WTC11 (cell line): Measurements from ENCODE around the gene SLC28A1. TPM values are rescaled to one million over a fixed set of nuclear protein-coding genes. Genes with fewer than 3 reads are reported as not detected.

ENCODE experiments used
- ATAC-seq: fragments of 200-7000 bp; cut with Tn5 transposase; 2 replicates; pipeline ENCODE4 v1.10.0; 2021; ENCODE audit warnings: mild to moderate bottlenecking, moderate library complexity
- CTCF ChIA-PET: fragments of 300-600 bp; sonication (Branson Sonifier 250); formaldehyde crosslinking; loops from one replicate; lab custom pipeline; 2021; ENCODE audit warnings: antibody characterized with exemption; lab: Charles Lee
- POLR2A ChIA-PET: fragments of 350-600 bp; sonication (Branson Sonifier 250); formaldehyde crosslinking; loops from one replicate; lab custom pipeline; 2021; ENCODE audit warnings: antibody characterized with exemption; lab: Charles Lee
- DNase-seq: peaks from one replicate; pipeline ENCODE4 v3.0.0; 2021; ENCODE audit warnings: low spot score
- H3K27ac Mint-ChIP-seq: 2 replicates; pipeline ENCODE4 v1.8.0; 2021; ENCODE audit warnings: mixed read lengths
- H3K27me3 Mint-ChIP-seq: 2 replicates; pipeline ENCODE4 v1.8.0; 2021; ENCODE audit warnings: low read depth, mild to moderate bottlenecking, moderate library complexity, mixed read lengths
- H3K36me3 Mint-ChIP-seq: 2 replicates; pipeline ENCODE4 v1.8.0; 2021; ENCODE audit warnings: mixed read lengths
- H3K4me1 Mint-ChIP-seq: 2 replicates; pipeline ENCODE4 v1.8.0; 2022; ENCODE audit warnings: mixed read lengths
- H3K4me3 Mint-ChIP-seq: 2 replicates; pipeline ENCODE4 v1.8.0; 2021; ENCODE audit warnings: mild to moderate bottlenecking, moderate library complexity, mixed read lengths
- H3K9me3 Mint-ChIP-seq: 2 replicates; pipeline ENCODE4 v1.8.0; 2021; ENCODE audit warnings: mixed read lengths
- CREB1 ChIP-seq: sonication (generic); formaldehyde crosslinking; IDR thresholded peaks from 2 replicates; pipeline ENCODE4 v1.8.0; 2023; ENCODE audit warnings: mild to moderate bottlenecking, missing genetic modification reagents
- ELF4 ChIP-seq: sonication (generic); formaldehyde crosslinking; IDR thresholded peaks from 2 replicates; pipeline ENCODE4 v1.8.1; 2022; ENCODE audit warnings: low read depth, mild to moderate bottlenecking, moderate library complexity, missing genetic modification reagents
- ESRRA ChIP-seq: sonication (generic); formaldehyde crosslinking; IDR thresholded peaks from 2 replicates; pipeline ENCODE4 v1.8.1; 2022; ENCODE audit warnings: mild to moderate bottlenecking, missing genetic modification reagents, borderline replicate concordance
- FOXK1 ChIP-seq: sonication (generic); formaldehyde crosslinking; IDR thresholded peaks from 2 replicates; pipeline ENCODE4 v1.8.0; 2022; ENCODE audit warnings: mild to moderate bottlenecking, moderate library complexity, missing genetic modification reagents
- GRHL2 ChIP-seq: fragments of 250-450 bp; sonication (Bioruptor Pico); IDR thresholded peaks from 2 replicates; pipeline ENCODE4 v1.8.0; 2022; ENCODE audit warnings: mild to moderate bottlenecking, moderate library complexity; ENCODE audit not compliant: insufficient replicate concordance, severe bottlenecking
- HMGA2 ChIP-seq: fragments of 250-450 bp; sonication (Bioruptor Pico); IDR thresholded peaks from 2 replicates; pipeline ENCODE4 v1.4.0; 2021; ENCODE audit warnings: mild to moderate bottlenecking, moderate library complexity
- IRF2 ChIP-seq: sonication (generic); formaldehyde crosslinking; IDR thresholded peaks from 2 replicates; pipeline ENCODE4 v1.8.0; 2022; ENCODE audit warnings: low read depth, missing genetic modification reagents, borderline replicate concordance
- JUN ChIP-seq: sonication (generic); formaldehyde crosslinking; IDR thresholded peaks from 2 replicates; pipeline ENCODE4 v1.8.0; 2023; ENCODE audit warnings: mild to moderate bottlenecking, missing genetic modification reagents
- NR1H2 ChIP-seq: sonication (generic); formaldehyde crosslinking; IDR thresholded peaks from 2 replicates; pipeline ENCODE4 v1.9.0; 2021; ENCODE audit warnings: mild to moderate bottlenecking, moderate library complexity, missing genetic modification reagents
- RELA ChIP-seq: sonication (generic); formaldehyde crosslinking; IDR thresholded peaks from 2 replicates; pipeline ENCODE4 v1.8.1; 2022; ENCODE audit warnings: missing genetic modification reagents, mild to moderate bottlenecking, borderline replicate concordance
- RORB ChIP-seq: fragments of 250-450 bp; sonication (Bioruptor Pico); IDR thresholded peaks from 2 replicates; pipeline ENCODE4 v1.9.0; 2021; ENCODE audit warnings: mild to moderate bottlenecking
- TEAD4 ChIP-seq: sonication (generic); formaldehyde crosslinking; IDR thresholded peaks from 2 replicates; pipeline ENCODE4 v1.8.0; 2022; ENCODE audit warnings: mild to moderate bottlenecking, missing genetic modification reagents
- TP53 ChIP-seq: sonication (generic); formaldehyde crosslinking; IDR thresholded peaks from 2 replicates; pipeline ENCODE4 v1.8.1; 2023; ENCODE audit warnings: mild to moderate bottlenecking, missing genetic modification reagents
- USF2 ChIP-seq: sonication (generic); formaldehyde crosslinking; IDR thresholded peaks from 2 replicates; pipeline ENCODE4 v1.8.1; 2023; ENCODE audit warnings: mild to moderate bottlenecking, missing genetic modification reagents, moderate library complexity
- ZBTB21 ChIP-seq: sonication (generic); formaldehyde crosslinking; IDR thresholded peaks from 2 replicates; pipeline ENCODE4 v1.8.1; 2023; ENCODE audit warnings: mild to moderate bottlenecking, missing genetic modification reagents, borderline replicate concordance
- ZNF138 ChIP-seq: sonication (generic); formaldehyde crosslinking; conservative IDR thresholded peaks from 2 replicates; pipeline ENCODE4 v1.8.1; 2022; ENCODE audit warnings: mild to moderate bottlenecking, moderate library complexity, missing genetic modification reagents
- total RNA-seq: library from RNA; stranded (reverse); gene quantifications from 3 replicates; pipeline ENCODE4 v1.2.3, GENCODE V29; 2021
- TF ChIP-seq, protein P1 (sequence below): sonication (generic); formaldehyde crosslinking; IDR thresholded peaks from 2 replicates; pipeline ENCODE4 v1.8.1; 2023; ENCODE audit warnings: mild to moderate bottlenecking, missing genetic modification reagents, moderate library complexity
- TF ChIP-seq, protein P2 (sequence below): sonication (generic); formaldehyde crosslinking; IDR thresholded peaks from 2 replicates; pipeline ENCODE4 v1.8.0; 2022; ENCODE audit warnings: missing genetic modification reagents
- TF ChIP-seq, protein P3 (sequence below): sonication (generic); formaldehyde crosslinking; conservative IDR thresholded peaks from 2 replicates; pipeline ENCODE4 v1.8.1; 2022; ENCODE audit warnings: mild to moderate bottlenecking, missing genetic modification reagents
- TF ChIP-seq, protein P4 (sequence below): sonication (generic); formaldehyde crosslinking; IDR thresholded peaks from 2 replicates; pipeline ENCODE4 v1.8.1; 2022; ENCODE audit warnings: mild to moderate bottlenecking, missing genetic modification reagents, moderate library complexity, borderline replicate concordance

SLC28A1 gene
- total RNA-seq, 1 experiment from 2014 or later, result not detected

DNA sequence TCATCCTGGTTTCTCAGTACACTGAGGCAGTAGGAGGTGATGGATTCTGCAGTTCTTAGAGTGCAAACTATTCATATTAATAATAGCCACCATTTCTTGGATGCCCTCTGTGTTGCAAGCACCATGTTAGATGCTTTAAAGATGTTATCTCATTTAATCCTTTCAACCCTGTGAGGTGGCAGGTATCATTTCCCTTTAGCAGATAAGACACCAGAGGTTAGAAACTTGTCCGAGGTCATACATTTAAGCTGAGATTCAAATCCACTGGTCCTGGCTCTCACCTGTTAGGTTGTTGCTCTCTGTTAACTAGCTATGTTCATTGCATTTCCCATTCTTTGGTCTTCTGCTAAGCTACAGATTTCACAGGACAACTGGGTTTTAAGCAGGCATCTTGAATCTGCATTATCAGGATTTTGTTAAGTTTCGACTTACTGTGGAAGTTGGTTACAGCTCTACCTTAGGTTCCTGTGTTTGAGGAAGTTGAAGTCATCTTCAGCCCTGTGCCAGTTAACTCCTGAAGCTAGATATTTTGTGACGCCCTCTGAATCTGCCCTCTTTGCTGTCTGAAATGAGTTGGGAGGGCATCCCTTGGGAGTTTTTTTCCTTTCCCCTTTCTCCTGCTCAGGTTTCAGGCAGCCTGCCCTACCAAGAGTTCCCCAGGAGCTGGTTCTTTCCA, 103.6 kb downstream of the SLC28A1 start (continued):
- TF ChIP-seq, protein P1, sequence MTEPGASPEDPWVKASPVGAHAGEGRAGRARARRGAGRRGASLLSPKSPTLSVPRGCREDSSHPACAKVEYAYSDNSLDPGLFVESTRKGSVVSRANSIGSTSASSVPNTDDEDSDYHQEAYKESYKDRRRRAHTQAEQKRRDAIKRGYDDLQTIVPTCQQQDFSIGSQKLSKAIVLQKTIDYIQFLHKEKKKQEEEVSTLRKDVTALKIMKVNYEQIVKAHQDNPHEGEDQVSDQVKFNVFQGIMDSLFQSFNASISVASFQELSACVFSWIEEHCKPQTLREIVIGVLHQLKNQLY (CRISPR knock-in tag), result no peak

GRCh38 chr15:84988909-84989644, 104.6 kb downstream of the SLC28A1 start:
- Mint-ChIP-seq H3K27ac (no peak overlapping the region), H3K27me3 (peaks cover 8% of the 10 kb centered on the region)
- TF ChIP-seq IRF2 (CRISPR knock-in tag), result no peak
- TF ChIP-seq RORB (CRISPR knock-in tag), result no peak
- TF ChIP-seq JUN (CRISPR knock-in tag), result no peak
- TF ChIP-seq, protein P2, sequence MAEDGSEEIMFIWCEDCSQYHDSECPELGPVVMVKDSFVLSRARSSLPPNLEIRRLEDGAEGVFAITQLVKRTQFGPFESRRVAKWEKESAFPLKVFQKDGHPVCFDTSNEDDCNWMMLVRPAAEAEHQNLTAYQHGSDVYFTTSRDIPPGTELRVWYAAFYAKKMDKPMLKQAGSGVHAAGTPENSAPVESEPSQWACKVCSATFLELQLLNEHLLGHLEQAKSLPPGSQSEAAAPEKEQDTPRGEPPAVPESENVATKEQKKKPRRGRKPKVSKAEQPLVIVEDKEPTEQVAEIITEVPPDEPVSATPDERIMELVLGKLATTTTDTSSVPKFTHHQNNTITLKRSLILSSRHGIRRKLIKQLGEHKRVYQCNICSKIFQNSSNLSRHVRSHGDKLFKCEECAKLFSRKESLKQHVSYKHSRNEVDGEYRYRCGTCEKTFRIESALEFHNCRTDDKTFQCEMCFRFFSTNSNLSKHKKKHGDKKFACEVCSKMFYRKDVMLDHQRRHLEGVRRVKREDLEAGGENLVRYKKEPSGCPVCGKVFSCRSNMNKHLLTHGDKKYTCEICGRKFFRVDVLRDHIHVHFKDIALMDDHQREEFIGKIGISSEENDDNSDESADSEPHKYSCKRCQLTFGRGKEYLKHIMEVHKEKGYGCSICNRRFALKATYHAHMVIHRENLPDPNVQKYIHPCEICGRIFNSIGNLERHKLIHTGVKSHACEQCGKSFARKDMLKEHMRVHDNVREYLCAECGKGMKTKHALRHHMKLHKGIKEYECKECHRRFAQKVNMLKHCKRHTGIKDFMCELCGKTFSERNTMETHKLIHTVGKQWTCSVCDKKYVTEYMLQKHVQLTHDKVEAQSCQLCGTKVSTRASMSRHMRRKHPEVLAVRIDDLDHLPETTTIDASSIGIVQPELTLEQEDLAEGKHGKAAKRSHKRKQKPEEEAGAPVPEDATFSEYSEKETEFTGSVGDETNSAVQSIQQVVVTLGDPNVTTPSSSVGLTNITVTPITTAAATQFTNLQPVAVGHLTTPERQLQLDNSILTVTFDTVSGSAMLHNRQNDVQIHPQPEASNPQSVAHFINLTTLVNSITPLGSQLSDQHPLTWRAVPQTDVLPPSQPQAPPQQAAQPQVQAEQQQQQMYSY (CRISPR knock-in tag), result no peak
- TF ChIP-seq CREB1 (CRISPR knock-in tag), result no peak
- TF ChIP-seq USF2, result no peak
- no peak for TF ChIP-seq FOXK1 (CRISPR knock-in tag)
- no peak for TF ChIP-seq HMGA2 (CRISPR knock-in tag)
- TF ChIP-seq, protein P3, sequence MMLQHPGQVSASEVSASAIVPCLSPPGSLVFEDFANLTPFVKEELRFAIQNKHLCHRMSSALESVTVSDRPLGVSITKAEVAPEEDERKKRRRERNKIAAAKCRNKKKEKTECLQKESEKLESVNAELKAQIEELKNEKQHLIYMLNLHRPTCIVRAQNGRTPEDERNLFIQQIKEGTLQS, result no peak
- TF ChIP-seq TP53 (CRISPR knock-in tag), result no peak
- TF ChIP-seq, all 79 proteins: peak for 0
- ChIA-PET POLR2A (no interaction called here), CTCF (interaction anchor here (0.5 to 2.2 kb wide), 2 partner anchors 36 to 55 kb away, joined by 4 to 9 read pairs; no protein-coding TSS in a partner anchor)
- DNase-seq, result no peak
- Mint-ChIP-seq H3K9me3 (no peaks in the 10 kb centered on the region), H3K4me1 (peaks cover 24% of the 10 kb centered on the region), H3K36me3 (no peaks in the 10 kb centered on the region), H3K4me3 (no peak overlapping the region)
- ATAC-seq, result no peak

- H3K4me3 Mint-ChIP-seq, result no peak overlapping the region
- no peaks in the 10 kb centered on the region for H3K36me3 Mint-ChIP-seq
- H3K9me3 Mint-ChIP-seq, result no peaks in the 10 kb centered on the region
- ATAC-seq (no peak), DNase-seq (no peak)
- ChIA-PET CTCF (interaction anchor here (1.1 kb wide), 1 partner anchor 178 kb away, joined by 4 read pairs; no protein-coding TSS in a partner anchor), POLR2A (no interaction called here)
- peaks cover 24% of the 10 kb centered on the region for H3K4me1 Mint-ChIP-seq
- H3K27me3 Mint-ChIP-seq, result no peaks in the 10 kb centered on the region
- H3K27ac Mint-ChIP-seq, result no peak overlapping the region
- TF ChIP-seq, protein P4, sequence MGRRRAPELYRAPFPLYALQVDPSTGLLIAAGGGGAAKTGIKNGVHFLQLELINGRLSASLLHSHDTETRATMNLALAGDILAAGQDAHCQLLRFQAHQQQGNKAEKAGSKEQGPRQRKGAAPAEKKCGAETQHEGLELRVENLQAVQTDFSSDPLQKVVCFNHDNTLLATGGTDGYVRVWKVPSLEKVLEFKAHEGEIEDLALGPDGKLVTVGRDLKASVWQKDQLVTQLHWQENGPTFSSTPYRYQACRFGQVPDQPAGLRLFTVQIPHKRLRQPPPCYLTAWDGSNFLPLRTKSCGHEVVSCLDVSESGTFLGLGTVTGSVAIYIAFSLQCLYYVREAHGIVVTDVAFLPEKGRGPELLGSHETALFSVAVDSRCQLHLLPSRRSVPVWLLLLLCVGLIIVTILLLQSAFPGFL (CRISPR knock-in tag), result no peak
- TF ChIP-seq JUN (CRISPR knock-in tag) (no peak), NR1H2 (CRISPR knock-in tag) (no peak), ELF4 (CRISPR knock-in tag) (no peak), ZNF138 (CRISPR knock-in tag) (no peak), RELA (CRISPR knock-in tag) (no peak), ZBTB21 (CRISPR knock-in tag) (no peak), GRHL2 (CRISPR knock-in tag) (no peak), TEAD4 (no peak), ESRRA (CRISPR knock-in tag) (no peak)
Measured at GRCh38 chr15:84990507-84990906, 106.0 kb downstream of the SLC28A1 start.
